Body of pancreas (tissue), 4 donors: ENCODE measurements around the gene RAD54L.

ENCODE experiments used
- CTCF ChIP-seq, 7 experiments: fragments of 450-650 bp in 4 of 7; fragments of 200-600 bp in 3 of 7; sonication (generic) in 3 of 7; IDR thresholded peaks; one replicate each; pipeline ENCODE4 v1.5.1; 2016 to 2019; ENCODE audit warnings: antibody characterized with exemption in 7 of 7
- POLR2A ChIP-seq, 3 donors: fragments of 450-650 bp; IDR thresholded peaks; one replicate each; pipeline ENCODE4 v1.6.1; 2016; ENCODE audit warnings: antibody characterized with exemption in 3 of 3, mild to moderate bottlenecking in 2 of 3

GRCh38 chr1:46298387-46298786, 50.8 kb downstream of the RAD54L start:
- TF ChIP-seq CTCF (IDR thresholded peaks at IDR 0.05), result no peak
- TF ChIP-seq POLR2A (IDR thresholded peaks at IDR 0.05), result no peak
